ENCODE results near the gene CTDSPL.

CTDSPL gene

DNA sequence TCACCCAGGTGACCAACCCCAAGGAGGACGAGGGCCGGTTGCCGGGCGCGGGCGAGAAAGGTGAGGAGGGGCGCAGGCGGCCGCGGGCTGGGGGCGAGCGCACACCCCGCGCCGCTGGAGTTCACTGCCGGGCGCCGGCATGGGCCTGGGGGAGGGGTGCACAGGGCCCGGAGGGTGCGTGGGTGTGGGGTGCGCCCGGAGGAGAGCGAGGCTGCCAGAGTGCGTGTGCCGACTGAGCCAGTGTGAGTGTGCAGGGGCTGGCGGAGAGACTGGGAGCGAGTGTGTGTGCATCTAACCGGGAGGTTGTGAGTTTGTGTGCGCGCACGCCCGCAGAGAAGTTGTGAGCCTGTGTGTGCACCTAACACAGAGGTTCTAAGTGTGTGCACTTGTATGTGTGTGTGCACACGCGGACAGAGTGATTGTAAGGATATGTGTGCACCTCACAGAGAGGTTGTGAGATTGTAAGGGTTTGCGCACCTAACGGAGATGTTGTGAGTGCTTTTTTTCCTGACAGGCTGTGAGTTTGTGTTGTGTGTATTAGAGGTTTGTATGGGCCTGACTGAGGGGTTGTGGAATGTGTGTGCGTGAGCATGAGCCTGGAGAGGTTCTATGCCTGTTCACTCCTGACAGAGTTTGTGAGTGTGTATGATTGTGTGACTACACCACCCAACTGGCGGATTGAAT is 681 bp downstream of the CTDSPL start (continued):
- TF ChIP-seq ZNF394 (tag by site-specific recombination; IDR thresholded peaks at IDR 0.05; ENCODE audit: borderline replicate concordance) (no peak), SCRT1 (tag by site-specific recombination; IDR thresholded peaks at IDR 0.05; ENCODE audit: borderline replicate concordance) (no peak), ZNF132 (tag by site-specific recombination; IDR thresholded peaks at IDR 0.05; ENCODE audit: borderline replicate concordance) (no peak), RBAK (tag by site-specific recombination; IDR thresholded peaks at IDR 0.05) (no peak), FEZF1 (tag by site-specific recombination; IDR thresholded peaks at IDR 0.05) (no peak), ZNF600 (tag by site-specific recombination; IDR thresholded peaks at IDR 0.05) (peak; percentile 60), MZF1 (tag by site-specific recombination; IDR thresholded peaks at IDR 0.05; ENCODE audit: borderline replicate concordance) (no peak), EGR2 (tag by site-specific recombination; IDR thresholded peaks at IDR 0.05; ENCODE audit: low read depth) (peak; percentile 76), SP2 (tag by site-specific recombination; IDR thresholded peaks at IDR 0.05) (no peak), ZNF501 (tag by site-specific recombination; IDR thresholded peaks at IDR 0.05) (no peak), ZNF311 (tag by site-specific recombination; IDR thresholded peaks at IDR 0.05; ENCODE audit: borderline replicate concordance) (no peak), HIC1 (tag by site-specific recombination; IDR thresholded peaks at IDR 0.05) (no peak), ZNF10 (tag by site-specific recombination; IDR thresholded peaks at IDR 0.05) (no peak)
- TF ChIP-seq, protein P1, sequence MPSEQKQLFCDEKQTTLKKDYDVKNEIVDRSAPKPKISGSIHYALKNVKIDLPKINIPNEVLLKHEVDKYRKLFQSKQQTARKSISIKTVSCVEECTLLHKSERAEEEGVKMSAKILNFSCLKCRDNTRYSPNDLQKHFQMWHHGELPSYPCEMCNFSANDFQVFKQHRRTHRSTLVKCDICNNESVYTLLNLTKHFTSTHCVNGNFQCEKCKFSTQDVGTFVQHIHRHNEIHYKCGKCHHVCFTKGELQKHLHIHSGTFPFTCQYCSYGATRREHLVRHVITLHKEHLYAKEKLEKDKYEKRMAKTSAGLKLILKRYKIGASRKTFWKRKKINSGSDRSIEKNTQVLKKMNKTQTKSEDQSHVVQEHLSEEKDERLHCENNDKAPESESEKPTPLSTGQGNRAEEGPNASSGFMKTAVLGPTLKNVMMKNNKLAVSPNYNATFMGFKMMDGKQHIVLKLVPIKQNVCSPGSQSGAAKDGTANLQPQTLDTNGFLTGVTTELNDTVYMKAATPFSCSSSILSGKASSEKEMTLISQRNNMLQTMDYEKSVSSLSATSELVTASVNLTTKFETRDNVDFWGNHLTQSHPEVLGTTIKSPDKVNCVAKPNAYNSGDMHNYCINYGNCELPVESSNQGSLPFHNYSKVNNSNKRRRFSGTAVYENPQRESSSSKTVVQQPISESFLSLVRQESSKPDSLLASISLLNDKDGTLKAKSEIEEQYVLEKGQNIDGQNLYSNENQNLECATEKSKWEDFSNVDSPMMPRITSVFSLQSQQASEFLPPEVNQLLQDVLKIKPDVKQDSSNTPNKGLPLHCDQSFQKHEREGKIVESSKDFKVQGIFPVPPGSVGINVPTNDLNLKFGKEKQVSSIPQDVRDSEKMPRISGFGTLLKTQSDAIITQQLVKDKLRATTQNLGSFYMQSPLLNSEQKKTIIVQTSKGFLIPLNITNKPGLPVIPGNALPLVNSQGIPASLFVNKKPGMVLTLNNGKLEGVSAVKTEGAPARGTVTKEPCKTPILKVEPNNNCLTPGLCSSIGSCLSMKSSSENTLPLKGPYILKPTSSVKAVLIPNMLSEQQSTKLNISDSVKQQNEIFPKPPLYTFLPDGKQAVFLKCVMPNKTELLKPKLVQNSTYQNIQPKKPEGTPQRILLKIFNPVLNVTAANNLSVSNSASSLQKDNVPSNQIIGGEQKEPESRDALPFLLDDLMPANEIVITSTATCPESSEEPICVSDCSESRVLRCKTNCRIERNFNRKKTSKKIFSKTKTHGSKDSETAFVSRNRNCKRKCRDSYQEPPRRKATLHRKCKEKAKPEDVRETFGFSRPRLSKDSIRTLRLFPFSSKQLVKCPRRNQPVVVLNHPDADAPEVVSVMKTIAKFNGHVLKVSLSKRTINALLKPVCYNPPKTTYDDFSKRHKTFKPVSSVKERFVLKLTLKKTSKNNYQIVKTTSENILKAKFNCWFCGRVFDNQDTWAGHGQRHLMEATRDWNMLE (tag by site-specific recombination; conservative IDR thresholded peaks at IDR 0.05; ENCODE audit: low read depth) = no peak
- TF ChIP-seq, protein P2, sequence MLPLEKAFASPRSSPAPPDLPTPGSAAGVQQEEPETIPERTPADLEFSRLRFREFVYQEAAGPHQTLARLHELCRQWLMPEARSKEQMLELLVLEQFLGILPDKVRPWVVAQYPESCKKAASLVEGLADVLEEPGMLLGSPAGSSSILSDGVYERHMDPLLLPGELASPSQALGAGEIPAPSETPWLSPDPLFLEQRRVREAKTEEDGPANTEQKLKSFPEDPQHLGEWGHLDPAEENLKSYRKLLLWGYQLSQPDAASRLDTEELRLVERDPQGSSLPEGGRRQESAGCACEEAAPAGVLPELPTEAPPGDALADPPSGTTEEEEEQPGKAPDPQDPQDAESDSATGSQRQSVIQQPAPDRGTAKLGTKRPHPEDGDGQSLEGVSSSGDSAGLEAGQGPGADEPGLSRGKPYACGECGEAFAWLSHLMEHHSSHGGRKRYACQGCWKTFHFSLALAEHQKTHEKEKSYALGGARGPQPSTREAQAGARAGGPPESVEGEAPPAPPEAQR (tag by site-specific recombination; IDR thresholded peaks at IDR 0.05) = no peak

DNA sequence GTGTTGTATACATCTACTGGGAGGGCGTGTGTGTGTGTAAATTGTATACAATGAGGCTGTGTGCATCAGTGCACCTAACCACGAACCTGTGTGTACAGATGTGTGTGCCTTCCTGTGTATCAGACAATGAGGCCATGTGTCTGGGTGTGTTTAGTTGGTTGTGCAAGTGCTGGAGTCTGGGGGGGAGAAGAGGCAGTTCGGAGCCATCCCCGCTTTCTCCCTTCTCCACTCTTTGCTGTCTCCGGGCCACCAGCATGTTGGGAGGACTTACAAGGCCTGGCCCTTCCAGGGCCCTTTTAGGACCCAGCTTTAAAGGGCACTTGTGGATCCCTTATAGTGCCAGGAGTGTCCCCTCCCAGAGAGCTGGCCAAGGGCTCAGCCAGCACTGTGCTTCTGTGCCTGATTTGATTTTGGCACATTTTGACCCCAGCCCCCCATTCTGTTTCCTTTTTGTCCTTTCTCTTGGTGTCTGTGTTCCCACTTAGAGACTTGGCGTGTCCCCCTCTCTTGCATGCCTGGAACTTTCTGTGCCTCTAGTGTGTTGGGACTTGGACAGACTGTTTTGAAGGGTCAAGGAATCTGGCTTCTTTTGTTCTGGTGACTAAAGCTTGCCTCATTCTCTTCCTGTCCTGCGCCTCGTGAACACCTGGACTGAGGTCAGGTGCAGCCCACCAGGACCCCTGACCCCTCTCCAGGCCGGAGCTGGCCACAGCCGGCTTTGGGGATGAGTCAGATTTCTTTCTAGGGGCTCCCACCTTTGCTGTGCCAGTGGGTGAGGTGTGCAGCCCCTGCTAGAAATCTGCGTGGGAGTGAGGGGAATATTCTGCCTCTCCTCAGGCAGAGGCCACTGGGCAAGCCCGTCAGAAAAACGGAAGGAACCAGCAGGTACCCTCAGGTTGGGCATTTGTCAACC is 1.5 kb downstream of the CTDSPL start:
- peaks cover 4% of the 10 kb centered on the region; the same call in 1 of the 2 replicates for H3K4me1 ChIP-seq (ENCODE audit: control insufficient read depth, insufficient read depth, low read length)
- no peaks in the 10 kb centered on the region for H3K36me3 ChIP-seq (ENCODE audit: control insufficient read depth in 2 of 2, insufficient read depth in 1 of 2, low read length in 2 of 2)
- H3K9me3 ChIP-seq (ENCODE audit: control insufficient read depth, insufficient read depth, low read depth, low read length) = no peaks in the 10 kb centered on the region
- peak overlapping the region; percentile 64 for H3K4me3 ChIP-seq (ENCODE audit: low read depth, low read length)
- TF ChIP-seq ZFHX2 (tag by site-specific recombination; conservative IDR thresholded peaks at IDR 0.05) (peak; percentile 27; the same call in 1 of the 2 replicates), FEZF1 (tag by site-specific recombination; IDR thresholded peaks at IDR 0.05) (no peak), ZNF335 (tag by site-specific recombination; conservative IDR thresholded peaks at IDR 0.05) (peak; percentile 89), SCRT2 (tag by site-specific recombination; IDR thresholded peaks at IDR 0.05) (peak; percentile 54)
- POLR2A ChIA-PET = no interaction called here
- no peak overlapping the region for H3K27ac ChIP-seq (ENCODE audit: extremely low read depth, low read depth, low read length)
- CTCF ChIA-PET = interaction anchor here (0.9 to 1.1 kb wide), 2 partner anchors 8 to 104 kb away, joined by 3 to 5 read pairs; no protein-coding TSS in a partner anchor
